Epithelial cell of proximal tubule (primary cell): ENCODE results near the gene CCDC122. TPM values are rescaled to one million over a fixed set of nuclear protein-coding genes. Genes with fewer than 3 reads are reported as not detected.

Experiments
- DNase-seq: peaks from one replicate; pipeline ENCODE4 v3.0.0-alpha.2; 2011; ENCODE audit warnings: low read depth
- H3K4me3 ChIP-seq: 2 replicates; pipeline ENCODE4 v1.5.1; 2011; ENCODE audit warnings: low read depth, mild to moderate bottlenecking, low read length
- CTCF ChIP-seq: conservative IDR thresholded peaks from 2 replicates; pipeline ENCODE4 v1.5.1; 2012; ENCODE audit warnings: low read depth, mild to moderate bottlenecking, low read length
- total RNA-seq: library from RNA; depleted of rRNA; stranded (reverse); fragments of >200 nt; gene quantifications from 2 replicates; pipeline ENCODE4 v1.2.3, GENCODE V29; 2015

CCDC122 gene
- total RNA-seq, 1 donor from 2014 or later, result 46.3 TPM

- DNase-seq, result no peak
- peak; percentile 35 for TF ChIP-seq CTCF
- no peak overlapping the region for H3K4me3 ChIP-seq
Observed at GRCh38 chr13:43894438-43894837, 14.9 kb upstream of the CCDC122 start.

GRCh38 chr13:43884222-43884621, 4.7 kb upstream of the CCDC122 start:
- H3K4me3 ChIP-seq, result no peak overlapping the region
- no peak for TF ChIP-seq CTCF

GRCh38 chr13:43883631-43884030, 4.1 kb upstream of the CCDC122 start:
- DNase-seq, result no peak
- no peak overlapping the region for H3K4me3 ChIP-seq
- TF ChIP-seq CTCF, result no peak

More at GRCh38 chr13:43884222-43884621, 4.7 kb upstream of the CCDC122 start:
- no peak for DNase-seq

- TF ChIP-seq CTCF, result no peak
- DNase-seq, result no peak
- H3K4me3 ChIP-seq, result no peak overlapping the region
Observed at GRCh38 chr13:43881580-43881979, 2.0 kb upstream of the CCDC122 start.

- no peak overlapping the region for H3K4me3 ChIP-seq
- no peak for TF ChIP-seq CTCF
- no peak for DNase-seq
Observed at GRCh38 chr13:43880926-43881325, 1.4 kb upstream of the CCDC122 start.

GRCh38 chr13:43880214-43880855, 795 bp upstream of the CCDC122 start:
- DNase-seq, result no peak
- TF ChIP-seq CTCF, result no peak
- peak overlapping the region; percentile 91 for H3K4me3 ChIP-seq

- no peak for DNase-seq
- peak within 1 kb of the TSS; percentile 91 for H3K4me3 ChIP-seq
- TF ChIP-seq CTCF, result no peak
Observed at GRCh38 chr13:43879755-43880181, 228 bp upstream of the CCDC122 start, which contains the start of gene LACC1. LACC1 (plus strand) TSS chr13:43879904; CDS start chr13:43880986, 1,082 bp downstream.
